ENCODE data around the gene COQ8B.

DNA sequence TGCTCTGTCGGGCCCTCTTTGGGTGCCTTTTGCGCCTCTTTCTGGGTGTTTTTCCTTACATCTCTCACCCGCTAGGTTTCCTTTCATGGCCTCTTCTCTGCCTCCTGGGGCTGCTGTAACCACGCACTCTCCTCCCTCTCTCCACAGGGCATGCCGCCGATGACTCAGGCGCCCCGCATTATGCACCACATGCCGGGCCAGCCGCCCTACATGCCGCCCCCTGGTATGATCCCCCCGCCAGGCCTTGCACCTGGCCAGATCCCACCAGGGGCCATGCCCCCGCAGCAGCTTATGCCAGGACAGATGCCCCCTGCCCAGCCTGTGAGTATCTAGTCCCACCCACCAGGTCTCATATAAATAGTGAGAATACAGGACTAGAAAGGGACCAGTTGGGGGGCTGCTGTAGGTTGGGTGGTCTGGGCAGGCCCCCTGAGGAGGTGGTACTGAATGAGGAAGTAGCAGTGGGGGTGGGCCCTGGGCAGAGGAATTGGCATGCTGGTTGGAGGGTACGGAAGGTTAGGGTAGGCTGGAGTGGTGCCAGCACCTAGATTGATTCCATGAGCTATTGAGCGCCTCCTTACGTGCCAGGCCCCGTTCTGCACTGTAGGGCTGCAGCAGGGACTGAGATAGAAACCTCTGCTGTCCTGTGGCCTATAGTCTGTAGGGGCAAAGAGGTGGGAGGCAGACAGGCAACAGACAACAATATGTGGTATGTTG lies 46.2 kb upstream of the COQ8B start:
- TF ChIP-seq POLR2AphosphoS5 (IDR thresholded peaks at IDR 0.05): no peak
- TF ChIP-seq, protein P1, sequence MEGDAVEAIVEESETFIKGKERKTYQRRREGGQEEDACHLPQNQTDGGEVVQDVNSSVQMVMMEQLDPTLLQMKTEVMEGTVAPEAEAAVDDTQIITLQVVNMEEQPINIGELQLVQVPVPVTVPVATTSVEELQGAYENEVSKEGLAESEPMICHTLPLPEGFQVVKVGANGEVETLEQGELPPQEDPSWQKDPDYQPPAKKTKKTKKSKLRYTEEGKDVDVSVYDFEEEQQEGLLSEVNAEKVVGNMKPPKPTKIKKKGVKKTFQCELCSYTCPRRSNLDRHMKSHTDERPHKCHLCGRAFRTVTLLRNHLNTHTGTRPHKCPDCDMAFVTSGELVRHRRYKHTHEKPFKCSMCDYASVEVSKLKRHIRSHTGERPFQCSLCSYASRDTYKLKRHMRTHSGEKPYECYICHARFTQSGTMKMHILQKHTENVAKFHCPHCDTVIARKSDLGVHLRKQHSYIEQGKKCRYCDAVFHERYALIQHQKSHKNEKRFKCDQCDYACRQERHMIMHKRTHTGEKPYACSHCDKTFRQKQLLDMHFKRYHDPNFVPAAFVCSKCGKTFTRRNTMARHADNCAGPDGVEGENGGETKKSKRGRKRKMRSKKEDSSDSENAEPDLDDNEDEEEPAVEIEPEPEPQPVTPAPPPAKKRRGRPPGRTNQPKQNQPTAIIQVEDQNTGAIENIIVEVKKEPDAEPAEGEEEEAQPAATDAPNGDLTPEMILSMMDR (IDR thresholded peaks at IDR 0.05): no peak
- no peak for TF ChIP-seq POLR2A (IDR thresholded peaks at IDR 0.05; ENCODE audit: low read depth)
